Activated CD8-positive, alpha-beta memory T cell treated with anti-CD3 and anti-CD28 coated beads, Interleukin-2, amount 50 U/mL, for 1 hour (primary cell): ENCODE data around the gene ABR.
"Not testable (repeated sequence)": the region's sequence is repeated elsewhere in the genome, so short reads cannot be mapped to it uniquely, and the experiment has no call there.

Source experiments
- DNase-seq: peaks from one replicate; pipeline ENCODE4 v3.0.0-alpha.2; 2020; ENCODE audit errors: extremely low read depth

Gene ABR

DNA sequence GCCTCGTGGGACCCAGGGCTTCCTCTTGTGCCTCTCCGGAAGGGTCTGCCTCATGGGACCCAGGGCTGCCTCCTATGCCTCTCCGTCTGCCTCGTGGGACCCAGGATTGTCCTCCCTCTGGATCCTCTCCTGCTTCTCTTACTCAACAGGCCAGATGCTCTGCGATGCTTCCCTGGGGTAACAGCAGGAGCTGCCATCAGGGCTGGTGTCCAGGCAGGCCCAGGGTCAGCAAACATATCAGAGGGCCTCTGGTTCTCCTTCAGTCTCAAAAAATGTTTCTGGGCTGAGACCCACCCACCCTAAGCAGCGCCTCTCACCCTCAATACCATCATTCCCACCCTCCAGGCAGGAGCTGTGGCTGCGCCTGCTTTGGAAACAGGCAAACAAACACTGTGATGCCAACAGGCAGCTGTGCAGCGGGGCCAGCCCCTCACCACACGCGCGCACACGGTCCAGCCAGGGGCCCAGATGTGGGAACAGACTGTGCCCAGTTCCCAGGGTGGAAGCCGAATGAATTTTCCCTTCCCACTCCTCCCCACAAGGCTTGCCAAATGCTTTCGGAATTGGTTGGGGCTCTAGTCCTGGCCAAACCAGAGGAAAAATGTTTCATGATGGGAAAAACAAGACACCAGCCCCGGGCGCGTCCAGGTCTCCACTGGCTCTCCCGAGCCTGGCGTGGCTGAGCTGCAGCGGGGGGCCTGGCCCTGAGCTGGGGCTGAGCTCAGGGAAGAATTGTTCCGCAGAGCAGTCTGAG lies 171.6 kb downstream of the ABR start:
- DNase-seq: no peak

DNA sequence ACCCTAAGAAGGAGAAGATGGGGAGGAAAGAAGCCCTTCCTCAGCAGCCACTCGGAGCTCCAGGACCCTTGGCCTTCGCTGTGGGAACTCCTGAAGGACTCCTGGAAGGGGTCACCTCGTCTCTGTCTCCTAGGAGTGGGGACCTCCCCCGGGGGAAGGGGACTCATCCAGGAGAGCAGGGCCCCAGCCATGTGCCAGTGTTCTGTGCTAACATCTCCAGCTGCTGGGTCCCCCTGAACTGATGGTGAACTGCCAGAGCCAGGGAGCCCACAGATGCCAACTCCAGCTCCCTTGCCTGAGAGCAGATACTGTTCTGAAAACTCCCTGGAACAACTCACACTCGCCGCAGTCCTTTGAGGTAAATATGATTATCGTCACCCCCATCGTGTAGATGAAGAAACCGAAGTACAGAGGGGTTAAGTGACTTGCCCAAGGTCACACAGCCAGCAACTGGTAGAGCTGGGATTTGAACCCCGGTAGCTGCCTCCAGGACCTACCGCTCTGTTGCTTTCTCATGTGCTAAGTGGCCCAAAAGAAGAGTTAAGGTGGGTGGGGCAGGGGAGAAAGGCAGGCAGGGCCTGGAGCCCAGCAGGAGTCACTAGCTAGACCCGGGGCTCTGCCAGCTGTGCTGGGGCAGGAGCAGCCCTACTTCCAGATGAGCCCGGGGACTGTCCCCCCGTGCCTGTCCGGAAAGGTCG lies 172.3 kb downstream of the ABR start:
- DNase-seq: no peak

DNA sequence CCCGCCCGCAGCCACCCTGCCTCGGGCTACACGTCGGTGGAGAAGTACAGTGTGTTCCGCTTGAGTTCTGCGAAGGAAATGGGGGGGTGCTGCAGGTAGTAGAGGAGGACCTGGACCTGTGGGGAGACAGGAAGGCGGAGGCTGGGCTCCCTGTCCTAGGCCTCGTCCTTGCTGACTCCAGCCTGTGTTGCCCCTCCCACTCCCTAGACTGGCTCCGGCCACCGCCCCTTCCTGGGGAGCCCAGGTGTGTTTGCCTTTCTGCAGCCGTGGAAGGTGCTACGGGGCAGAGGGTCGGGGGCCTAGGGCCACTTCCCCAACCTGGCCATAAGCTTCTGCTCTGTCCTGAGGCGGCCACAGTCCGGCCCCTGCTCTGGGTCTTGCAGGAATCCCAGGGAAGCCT lies 173.7 kb downstream of the ABR start:
- no peak for DNase-seq

DNA sequence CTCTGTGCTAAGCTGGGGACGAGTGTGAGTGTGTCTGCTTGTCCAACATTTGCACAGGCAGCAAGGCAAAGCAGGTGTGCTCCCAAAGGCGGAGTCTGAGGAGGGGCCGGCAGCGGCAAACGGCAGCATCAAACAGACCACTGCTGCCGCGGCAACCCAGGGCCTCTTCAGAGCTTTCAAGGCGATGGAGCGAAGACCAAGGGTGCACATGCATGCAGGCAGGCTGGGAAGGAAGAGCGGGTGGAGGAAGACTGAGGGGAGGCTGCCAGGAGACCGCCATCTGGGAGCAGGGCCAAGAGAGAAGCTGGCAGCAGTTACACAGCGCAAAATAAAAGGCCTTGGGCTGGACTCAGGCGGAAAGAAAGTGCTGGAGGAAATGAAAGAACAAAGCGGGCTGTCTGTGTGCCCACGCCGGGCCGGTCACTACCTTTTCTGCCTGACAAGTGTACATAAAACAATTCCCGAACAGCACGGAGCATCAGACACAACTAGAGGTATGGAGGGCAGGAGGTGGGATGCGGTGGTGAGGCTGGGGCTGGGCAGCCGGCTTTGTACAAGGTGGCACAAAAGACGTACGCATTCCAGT lies 174.3 kb downstream of the ABR start:
- no peak for DNase-seq

GRCh38 chr17:1004769-1005295 lies 174.9 kb downstream of the ABR start:
- no peak for DNase-seq

- no peak for DNase-seq
Observed at GRCh38 chr17:1003972-1004768, 175.6 kb downstream of the ABR start.

DNA sequence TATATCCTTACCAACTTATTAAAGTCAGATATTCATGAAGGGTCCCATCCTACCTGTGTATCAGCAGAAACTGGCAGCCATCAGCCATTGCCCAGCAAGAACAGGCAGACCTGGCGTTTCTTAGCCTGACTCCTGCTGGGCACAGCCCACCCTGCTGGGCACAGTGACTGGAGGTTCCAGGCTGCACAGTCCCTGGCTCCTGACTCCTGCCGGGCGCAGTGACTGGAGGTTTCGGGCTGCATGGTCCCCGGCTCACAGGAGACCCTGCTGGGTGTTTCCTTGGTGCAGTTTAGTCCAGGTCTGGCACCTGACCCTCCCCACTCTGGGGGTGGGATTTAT lies 176.2 kb downstream of the ABR start:
- DNase-seq: no peak

DNA sequence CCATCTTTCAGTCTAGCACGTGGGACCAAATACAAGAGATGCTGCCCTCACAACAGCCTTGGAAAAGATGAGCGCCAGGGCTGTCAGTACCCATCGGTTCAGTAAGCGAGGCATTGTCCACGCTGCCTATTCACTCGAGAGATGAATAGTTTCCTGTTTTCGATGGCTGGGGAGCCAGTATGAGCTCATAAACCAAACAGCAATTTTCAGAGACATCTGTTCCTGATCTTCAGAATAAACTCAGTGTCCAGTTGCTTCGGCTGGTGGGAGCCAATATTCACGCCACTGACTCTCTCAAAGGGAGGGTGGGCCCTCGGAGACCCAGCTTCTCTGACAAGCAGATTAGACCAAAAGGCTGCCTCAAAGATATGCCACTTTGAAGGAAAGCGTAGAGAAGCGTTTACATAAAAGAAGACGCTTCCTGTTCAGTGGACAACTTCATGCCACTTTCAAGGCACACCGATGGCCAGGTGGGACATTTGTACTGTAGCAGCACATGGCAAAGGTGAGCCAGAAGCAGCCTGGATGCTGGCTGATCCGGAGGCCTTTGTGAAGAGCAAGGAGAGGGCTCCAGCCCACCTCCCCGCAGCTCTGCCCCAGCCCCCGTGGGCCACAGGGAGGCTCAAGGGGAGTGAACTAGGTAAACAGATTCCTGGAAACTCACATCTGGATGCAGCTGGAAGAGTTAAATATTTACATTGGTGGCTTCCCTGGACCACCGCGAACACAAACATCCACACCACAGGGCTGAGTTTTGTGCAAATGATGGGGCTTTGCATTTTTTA lies 176.8 kb downstream of the ABR start:
- DNase-seq: no peak

GRCh38 chr17:1002412-1002753 lies 177.4 kb downstream of the ABR start:
- DNase-seq: no peak

- DNase-seq: no peak
Observed at GRCh38 chr17:1001640-1002411, 178.0 kb downstream of the ABR start.

- DNase-seq: no peak
Observed at GRCh38 chr17:1000597-1001461, 179.0 kb downstream of the ABR start.

GRCh38 chr17:998111-998510 lies 181.7 kb downstream of the ABR start:
- no peak for DNase-seq

- peak; percentile 83 for DNase-seq
Observed at GRCh38 chr17:996554-997344, 183.0 kb downstream of the ABR start, which contains the start of gene TIMM22. Gene TIMM22 (plus strand): TSS chr17:997129. CDS start chr17:997143, 14 bp downstream.

GRCh38 chr17:995324-995723 lies 184.5 kb downstream of the ABR start:
- DNase-seq: not testable (repeated sequence)

DNA sequence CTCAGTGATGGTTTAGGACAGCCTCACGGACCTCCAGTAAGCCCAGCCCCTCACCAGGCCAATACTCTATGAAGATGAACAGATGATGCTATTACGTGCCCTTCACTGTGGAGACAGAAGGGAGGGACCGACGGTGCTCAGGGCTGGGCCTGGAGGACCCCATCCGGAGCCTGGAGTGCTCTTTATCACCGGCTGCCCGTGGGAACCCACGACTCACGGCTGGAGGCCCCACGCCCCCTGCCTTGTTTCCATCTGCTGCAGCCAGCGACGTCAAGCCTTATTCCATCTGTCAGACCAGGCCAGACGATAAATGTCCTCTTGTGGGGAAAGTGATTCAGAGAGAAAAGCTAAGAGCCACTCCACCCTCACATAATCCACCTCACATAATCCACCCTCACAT lies 186.8 kb downstream of the ABR start:
- DNase-seq: no peak

DNA sequence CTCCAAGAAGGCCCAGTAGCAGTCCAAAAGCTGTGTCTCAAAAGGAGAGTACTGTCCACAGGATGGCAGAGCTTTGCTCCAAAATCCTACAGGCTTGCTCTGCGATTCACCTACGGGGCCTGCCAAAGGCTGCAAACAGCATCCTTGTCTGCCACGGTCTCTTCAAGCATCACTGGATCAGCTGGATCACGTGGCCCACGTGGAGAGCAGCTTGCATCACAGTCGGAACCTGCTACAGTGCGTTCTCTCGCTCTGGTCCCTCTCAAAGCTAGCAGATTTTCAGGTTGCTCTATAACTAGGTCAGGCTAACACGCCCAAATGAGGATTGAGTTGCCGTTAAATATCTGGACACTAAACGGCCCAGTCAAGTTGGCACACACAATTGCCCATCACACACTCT lies 191.2 kb downstream of the ABR start:
- DNase-seq: no peak

DNA sequence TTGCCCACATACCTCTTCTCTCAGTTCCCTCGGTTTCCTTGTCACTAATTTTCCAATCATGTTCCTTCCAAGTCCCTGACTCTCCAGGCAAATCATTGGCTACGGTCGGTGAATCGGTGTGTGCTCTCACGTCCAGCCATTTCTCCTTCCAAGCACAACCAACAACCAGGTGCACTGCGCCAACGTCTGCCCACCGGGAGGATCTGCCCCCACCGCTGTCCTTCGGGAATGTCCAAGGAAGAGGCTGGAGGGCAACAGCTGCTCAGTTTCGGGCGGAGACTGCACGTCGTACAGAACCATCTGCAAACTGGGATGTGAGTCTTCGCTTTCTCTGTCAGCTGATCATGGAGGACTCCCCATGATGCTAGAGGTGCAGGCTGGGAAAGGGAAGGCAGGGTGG lies 191.8 kb downstream of the ABR start:
- DNase-seq: no peak

DNA sequence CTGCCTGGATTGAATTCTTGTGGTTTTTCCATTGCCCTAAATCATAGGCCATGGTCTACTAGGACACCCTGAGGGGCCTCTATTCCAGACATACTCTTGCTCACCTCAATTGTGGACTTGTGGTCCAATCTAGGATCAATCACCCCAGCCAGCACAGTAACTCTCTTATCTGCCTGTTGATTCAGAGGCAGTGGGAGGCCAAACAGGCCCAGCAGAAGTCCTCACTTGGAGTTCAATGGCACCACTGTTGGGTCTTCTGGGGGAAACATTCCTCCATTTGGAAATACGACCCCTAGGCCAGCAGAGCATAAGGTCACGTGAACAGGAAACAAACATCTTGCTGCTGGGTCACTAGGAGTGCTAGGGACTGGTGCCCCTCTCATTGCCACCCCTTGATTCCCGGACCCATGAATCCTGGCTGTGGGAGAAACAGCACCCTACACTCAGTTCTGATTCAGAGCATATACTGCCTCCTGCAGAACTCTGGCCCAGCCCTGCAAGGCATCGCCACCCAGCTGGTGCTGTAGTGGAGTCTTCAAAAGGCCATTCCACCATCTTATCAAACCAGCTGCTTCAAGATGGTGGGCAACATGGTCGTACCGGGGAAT lies 193.4 kb downstream of the ABR start:
- DNase-seq: no peak
